ENCODE measurements around the gene BEST1. TPM values are rescaled to one million over a fixed set of nuclear protein-coding genes. Genes with fewer than 3 reads are reported as not detected.

Gene BEST1
- total RNA-seq, 1 donor from 2014 or later, result not detected

- no peak overlapping the region for H3K27ac Mint-ChIP-seq
- H3K27me3 Mint-ChIP-seq, result no peaks in the 10 kb centered on the region
- peaks cover 3% of the 10 kb centered on the region for H3K4me1 Mint-ChIP-seq
- H3K9me3 Mint-ChIP-seq, result no peaks in the 10 kb centered on the region
- H3K4me3 Mint-ChIP-seq, result no peak overlapping the region
- no peaks in the 10 kb centered on the region for H3K36me3 Mint-ChIP-seq (ENCODE audit: low read depth)
- intact Hi-C loops (cut with micrococcal nuclease), result no loop called here
- no peak for DNase-seq
Measured at GRCh38 chr11:62008193-62008592, 58.0 kb downstream of the BEST1 start.

- Mint-ChIP-seq H3K27ac (no peak overlapping the region), H3K9me3 (no peaks in the 10 kb centered on the region), H3K27me3 (no peaks in the 10 kb centered on the region), H3K4me1 (peaks cover 4% of the 10 kb centered on the region), H3K4me3 (no peak overlapping the region), H3K36me3 (ENCODE audit: low read depth) (no peaks in the 10 kb centered on the region)
- DNase-seq, result no peak
- intact Hi-C loops (cut with micrococcal nuclease), result no loop called here
Measured at GRCh38 chr11:62010935-62011528, 60.9 kb downstream of the BEST1 start.

- Mint-ChIP-seq H3K4me1 (peaks cover 4% of the 10 kb centered on the region), H3K36me3 (ENCODE audit: low read depth) (no peaks in the 10 kb centered on the region)
- intact Hi-C loops (cut with micrococcal nuclease), result no loop called here
Measured at GRCh38 chr11:62011881-62012280, 61.7 kb downstream of the BEST1 start.

GRCh38 chr11:62012451-62012831, 62.3 kb downstream of the BEST1 start:
- Mint-ChIP-seq H3K36me3 (ENCODE audit: low read depth) (no peaks in the 10 kb centered on the region), H3K9me3 (no peaks in the 10 kb centered on the region), H3K4me1 (peaks cover 4% of the 10 kb centered on the region), H3K27me3 (no peaks in the 10 kb centered on the region), H3K27ac (no peak overlapping the region), H3K4me3 (no peak overlapping the region)
- DNase-seq, result no peak
- intact Hi-C loops (cut with micrococcal nuclease), result no loop called here

More at GRCh38 chr11:62011881-62012280, 61.7 kb downstream of the BEST1 start:
- H3K27me3 Mint-ChIP-seq, result no peaks in the 10 kb centered on the region
- no peak for DNase-seq
- no peak overlapping the region for H3K4me3 Mint-ChIP-seq
- H3K27ac Mint-ChIP-seq, result no peak overlapping the region
- H3K9me3 Mint-ChIP-seq, result no peaks in the 10 kb centered on the region

GRCh38 chr11:62012832-62013461, 62.8 kb downstream of the BEST1 start:
- H3K4me1 Mint-ChIP-seq, result peaks cover 4% of the 10 kb centered on the region
- H3K4me3 Mint-ChIP-seq, result no peak overlapping the region
- no peak overlapping the region for H3K27ac Mint-ChIP-seq
- no peaks in the 10 kb centered on the region for H3K27me3 Mint-ChIP-seq
- DNase-seq, result no peak
- intact Hi-C loops (cut with micrococcal nuclease), result no loop called here
- no peaks in the 10 kb centered on the region for H3K36me3 Mint-ChIP-seq (ENCODE audit: low read depth)
- H3K9me3 Mint-ChIP-seq, result no peaks in the 10 kb centered on the region

Other genes starting within 250 kb of the BEST1 start
- 1.1 and 1.2 TPM in 2 replicates for gene MYRF, start 197.7 kb upstream of the BEST1 start, total RNA-seq
- 179 and 187 TPM in 2 replicates for gene TMEM258, start 157.8 kb upstream of the BEST1 start, total RNA-seq
- gene FEN1, start 157.4 kb upstream of the BEST1 start, total RNA-seq, result 144 and 152 TPM in 2 replicates
- 92.5 and 94.7 TPM in 2 replicates for gene FADS1, start 133.3 kb upstream of the BEST1 start, total RNA-seq
- 278 and 283 TPM in 2 replicates for gene FADS2, start 122.1 kb upstream of the BEST1 start, total RNA-seq
- 13.5 and 15.6 TPM in 2 replicates for gene FADS3, start 58.8 kb upstream of the BEST1 start, total RNA-seq
- gene RAB3IL1, start 32.8 kb upstream of the BEST1 start, total RNA-seq, result 0.12 and 0.26 TPM in 2 replicates
- 500 and 515 TPM in 2 replicates for gene FTH1, start 17.3 kb downstream of the BEST1 start, total RNA-seq
- gene INCENP, start 173.7 kb downstream of the BEST1 start, total RNA-seq, result 95.0 and 102 TPM in 2 replicates
- gene SCGB1D1, start 239.9 kb downstream of the BEST1 start, total RNA-seq, result not detected in 2 replicates

Measured in activated CD4-positive, alpha-beta T cell treated with anti-CD3 and anti-CD28 coated beads, Interleukin-2, amount 10 ng/mL, durations not matched to agents 24 days and 14 days (primary cell).